ENCODE measurements around the gene ZDHHC3. TPM values are rescaled to one million over a fixed set of nuclear protein-coding genes. Genes with fewer than 3 reads are reported as not detected.

ZDHHC3 gene
- polyA plus RNA-seq, 1 of the 3 experiments (the other 2 are of a cell fraction), result 60.7 TPM

GRCh38 chr3:44954962-44955361 is 21.0 kb downstream of the ZDHHC3 start:
- CTCF ChIA-PET, result no interaction called here

More at GRCh38 chr3:44954962-44955361, 21.0 kb downstream of the ZDHHC3 start:
- no peak for DNase-seq
- H3K4me2 ChIP-seq, result no peak overlapping the region
- H2AFZ ChIP-seq (ENCODE audit: low read depth), result no peak overlapping the region
- no peaks in the 10 kb centered on the region for H3K27me3 ChIP-seq (ENCODE audit: insufficient read depth)
- H3K4me1 ChIP-seq (ENCODE audit: control insufficient read depth in 1 of 2, insufficient read depth in 2 of 2, low read depth in 1 of 2, low read length in 1 of 2), result peaks cover 0 to 23% of the 10 kb centered on the region in 2 experiments; a peak in 2 of 4 replicates
- 0 out of 2 replicates have a peak, but pooled peaks cover 8% of the 10 kb centered on the region for H4K20me1 ChIP-seq (ENCODE audit: insufficient read depth)
- H3K9me2 ChIP-seq, result no peaks in the 10 kb centered on the region
- POLR2A ChIA-PET, result no interaction called here
- H3K9ac ChIP-seq, result no peak overlapping the region
- peaks cover 5% of the 10 kb centered on the region for H3K79me2 ChIP-seq (ENCODE audit: insufficient read depth)
- no peak overlapping the region for H3K27ac ChIP-seq (ENCODE audit: low read depth in 2 of 2, low read length in 1 of 2)
- H3K36me3 ChIP-seq (replicated peaks in 1 of 2; ENCODE audit: control insufficient read depth in 1 of 2, insufficient read depth in 2 of 2, low read length in 1 of 2), result peaks cover 4 to 26% of the 10 kb centered on the region in 2 experiments
- no peak for TF ChIP-seq REST (IDR thresholded peaks at IDR 0.05; ENCODE audit: low read depth, low read length)
- no peak for TF ChIP-seq POLR2AphosphoS5 (IDR thresholded peaks at IDR 0.05; ENCODE audit: low read depth, low read length)
- TF ChIP-seq MXI1 (IDR thresholded peaks at IDR 0.05; ENCODE audit: low read depth, low read length), result no peak
- TF ChIP-seq MEF2A (IDR thresholded peaks at IDR 0.05; ENCODE audit: borderline replicate concordance, low read depth), result no peak
- TF ChIP-seq RCOR1 (IDR thresholded peaks at IDR 0.05; ENCODE audit: low read length), result no peak
- no peak for TF ChIP-seq FOXJ3 (CRISPR knock-in tag; IDR thresholded peaks at IDR 0.05)
- no peak for TF ChIP-seq USF1 (IDR thresholded peaks at IDR 0.05; ENCODE audit: borderline replicate concordance, low read depth)
- no peak for TF ChIP-seq TAF1 (IDR thresholded peaks at IDR 0.05; ENCODE audit: borderline replicate concordance, low read depth, low read length)
- TF ChIP-seq FOXM1 (IDR thresholded peaks at IDR 0.05; ENCODE audit: low read depth), result no peak
- no peak for TF ChIP-seq MAX (IDR thresholded peaks at IDR 0.05; ENCODE audit: low read depth)
- TF ChIP-seq FOSL2 (IDR thresholded peaks at IDR 0.05; ENCODE audit: borderline replicate concordance, low read depth), result no peak
- TF ChIP-seq RXRA (IDR thresholded peaks at IDR 0.05; ENCODE audit: borderline replicate concordance, low read depth), result no peak
- TF ChIP-seq EP300 (IDR thresholded peaks at IDR 0.05; ENCODE audit: borderline replicate concordance in 1 of 2, low read depth in 1 of 2, low read length in 1 of 2), result no peak
- no peaks in the 10 kb centered on the region for H3K9me3 ChIP-seq
- H3F3A ChIP-seq (replicated peaks; ENCODE audit: insufficient read depth), result no peaks in the 10 kb centered on the region
- H3K4me3 ChIP-seq (ENCODE audit: low read depth in 2 of 2, low read length in 1 of 2), result no peak overlapping the region
- 62% methylated on average over 2 of the region's 3 CpGs for WGBS (ENCODE audit: low lambda C conversion rate)
